Sigmoid colon (tissue), 4 donors: Measurements from ENCODE around the gene ZNF532.

ENCODE experiments used
- CTCF ChIP-seq, 4 experiments: fragments of 450-650 bp in 3 of 4; fragments of 200-600 bp in 1 of 4; IDR thresholded peaks; one replicate each; pipeline ENCODE4 v1.5.1; 2016 to 2019; ENCODE audit warnings: antibody characterized with exemption in 4 of 4, mild to moderate bottlenecking in 3 of 4, moderate library complexity in 2 of 4
- POLR2A ChIP-seq, 2 donors: fragments of 450-650 bp; IDR thresholded peaks; one replicate each; pipeline ENCODE4 v1.6.1; 2016; ENCODE audit warnings: antibody characterized with exemption in 2 of 2, mild to moderate bottlenecking in 2 of 2, moderate library complexity in 2 of 2
- POLR2AphosphoS5 ChIP-seq, 4 donors: sonication (generic); formaldehyde crosslinking; IDR thresholded peaks; one replicate each; pipeline ENCODE4 v1.6.1; 2017; ENCODE audit warnings: antibody characterized with exemption in 4 of 4

- TF ChIP-seq CTCF (IDR thresholded peaks at IDR 0.05) (no peak), POLR2AphosphoS5 (IDR thresholded peaks at IDR 0.05) (no peak), POLR2A (IDR thresholded peaks at IDR 0.05) (no peak)
Observed at GRCh38 chr18:58937887-58938267, 73.2 kb downstream of the ZNF532 start.
